B cell (primary cell): ENCODE data around the gene TTLL5. TPM values are rescaled to one million over a fixed set of nuclear protein-coding genes. Genes with fewer than 3 reads are reported as not detected.

ENCODE experiments used
- ATAC-seq: fragments of 200-7000 bp; cut with Tn5 transposase; one replicate; pipeline ENCODE4 v1.10.0; 2021; ENCODE audit warnings: low read depth, mild to moderate bottlenecking, moderate number of reproducible peaks, moderate library complexity
- CTCF ChIA-PET: fragments of 350-600 bp; sonication (Branson Sonifier 250); formaldehyde crosslinking; loops from one replicate; lab custom pipeline; 2021; ENCODE audit warnings: antibody characterized with exemption, inconsistent platforms; lab: Charles Lee
- POLR2A ChIA-PET: fragments of 350-600 bp; sonication (Branson Sonifier 250); formaldehyde crosslinking; loops from one replicate; lab custom pipeline; 2021; ENCODE audit warnings: antibody characterized with exemption; lab: Charles Lee
- DNase-seq: peaks from one replicate; pipeline ENCODE4 v3.0.0; 2013
- H2AFZ ChIP-seq: 2 replicates; pipeline ENCODE4 v1.6.1; 2012; ENCODE audit warnings: mild to moderate bottlenecking, low read depth, low read length; ENCODE audit not compliant: insufficient read depth, poor library complexity, severe bottlenecking
- H3K27ac ChIP-seq, 2 donors: 1 replicate in 1 of 2; 2 replicates in 1 of 2; pipeline ENCODE4 v1.5.1; 2012 to 2013; ENCODE audit warnings: low read length in 2 of 2, mild to moderate bottlenecking in 2 of 2, moderate library complexity in 1 of 2
- H3K27me3 ChIP-seq, 4 experiments: fragments of 200-600 bp in 1 of 4; sonication (generic) in 1 of 4; replicated peaks in 1 of 4; 1 replicate in 2 of 4; 2 replicates in 2 of 4; pipeline versions ENCODE4 v1.6.1 to v1.7.0; 2013 to 2016; ENCODE audit warnings: low read length in 3 of 4, mild to moderate bottlenecking in 2 of 4, mixed read lengths in 1 of 4, moderate library complexity in 1 of 4; ENCODE audit not compliant: insufficient read depth in 4 of 4, control insufficient read depth in 3 of 4; ENCODE audit errors: control extremely low read depth in 1 of 4
- H3K36me3 ChIP-seq, 2 experiments: replicated peaks in 1 of 2; 1 replicate in 1 of 2; 2 replicates in 1 of 2; pipeline versions ENCODE4 v1.6.1 to v1.7.1; 2013; ENCODE audit warnings: low read length in 1 of 2; ENCODE audit not compliant: insufficient read depth in 2 of 2, control insufficient read depth in 1 of 2; ENCODE audit errors: control extremely low read depth in 1 of 2, extremely low read depth in 1 of 2
- H3K4me1 ChIP-seq, 2 donors: fragments of 200-600 bp in 1 of 2; sonication (generic) in 1 of 2; 1 replicate in 1 of 2; 2 replicates in 1 of 2; pipeline versions ENCODE4 v1.5.1 to v1.6.1; 2013 to 2017; ENCODE audit warnings: low read length in 2 of 2; ENCODE audit not compliant: control insufficient read depth in 2 of 2, insufficient read depth in 2 of 2
- H3K4me2 ChIP-seq: replicated peaks from 2 replicates; pipeline ENCODE3; 2012; ENCODE audit warnings: mild to moderate bottlenecking, low read depth, low read length; ENCODE audit not compliant: poor library complexity, severe bottlenecking
- H3K4me3 ChIP-seq, 5 experiments: fragments of 200-600 bp in 1 of 5; sonication (generic) in 1 of 5; 1 replicate in 3 of 5; 2 replicates in 2 of 5; pipeline versions ENCODE4 v1.5.1 to v1.7.0; 2011 to 2016; ENCODE audit warnings: low read length in 4 of 5, mild to moderate bottlenecking in 4 of 5, low read depth in 2 of 5, control low read depth in 1 of 5, moderate library complexity in 1 of 5; ENCODE audit not compliant: insufficient read depth in 1 of 5; ENCODE audit errors: control extremely low read depth in 1 of 5, extremely low read depth in 1 of 5
- H3K79me2 ChIP-seq: fragments of 200-600 bp; sonication (generic); one replicate; pipeline ENCODE4 v1.6.0; 2016; ENCODE audit warnings: low read length; ENCODE audit not compliant: control insufficient read depth, insufficient read depth
- H3K9ac ChIP-seq: fragments of 200-600 bp; sonication (generic); 2 replicates; pipeline ENCODE4 v1.6.1; 2017; ENCODE audit warnings: mild to moderate bottlenecking, low read length, moderate library complexity
- H3K9me3 ChIP-seq, 3 donors: one replicate each; pipeline versions ENCODE4 v1.6.1 to v1.7.1; 2013; ENCODE audit warnings: low read length in 2 of 3; ENCODE audit not compliant: control insufficient read depth in 2 of 3, insufficient read depth in 1 of 3; ENCODE audit errors: control extremely low read depth in 1 of 3
- H4K20me1 ChIP-seq: 2 replicates; pipeline ENCODE4 v1.6.0; 2012; ENCODE audit warnings: mild to moderate bottlenecking, low read length; ENCODE audit not compliant: insufficient read depth, control insufficient read depth, poor library complexity, severe bottlenecking
- H3K27ac Mint-ChIP-seq: one replicate; pipeline ENCODE4 v1.8.0; 2021; ENCODE audit warnings: mixed read lengths
- H3K27me3 Mint-ChIP-seq: one replicate; pipeline ENCODE4 v1.8.0; 2021; ENCODE audit warnings: mixed read lengths
- H3K4me1 Mint-ChIP-seq: one replicate; pipeline ENCODE4 v1.8.0; 2021; ENCODE audit warnings: mixed read lengths
- H3K4me3 Mint-ChIP-seq: one replicate; pipeline ENCODE4 v1.8.0; 2021; ENCODE audit warnings: mixed read lengths
- H3K9me3 Mint-ChIP-seq: one replicate; pipeline ENCODE4 v1.8.0; 2022; ENCODE audit warnings: mixed read lengths; ENCODE audit not compliant: insufficient read depth
- EZH2 ChIP-seq: IDR thresholded peaks from 2 replicates; pipeline ENCODE4 v1.6.1; 2012; ENCODE audit warnings: borderline replicate concordance, low read depth, mild to moderate bottlenecking, moderate library complexity, low read length; ENCODE audit not compliant: insufficient read depth, poor library complexity, severe bottlenecking
- WGBS: methylation state at CpG from one replicate; pipeline ENCODE4 v1.1.5; 2013; ENCODE audit warnings: missing lambda C conversion rate; ENCODE audit not compliant: insufficient coverage; 5-methylcytosine and 5-hydroxymethylcytosine counted together
- intact Hi-C: fragments of 100-400 bp; cut with micrococcal nuclease; formaldehyde crosslinking; loops from one replicate; pipeline ENCODE4 v1.10.0; 2022
- polyA plus RNA-seq: library from polyadenylated mRNA; depleted of rRNA; stranded (reverse); fragments of >200 nt; gene quantifications from 2 replicates; pipeline ENCODE4 v1.2.3, GENCODE V29; 2012
- total RNA-seq, 2 donors: library from RNA; stranded (reverse); fragments of 120-200 nt in 1 of 2; gene quantifications; 1 replicate in 1 of 2; 2 replicates in 1 of 2; pipeline versions ENCODE4 v1.2.3 to v1.2.4, GENCODE V29; 2013 to 2022
- TF ChIP-seq, protein P1 (sequence below): fragments of 200-600 bp; IDR thresholded peaks from one replicate; pipeline ENCODE4 v1.8.0; 2022; ENCODE audit warnings: antibody characterized with exemption, mild to moderate bottlenecking

The TTLL5 gene
- total and polyA plus RNA-seq, 2 donors (not counting 1 experiment from before 2014, with no cell fraction given) = 10.9 to 50.9 TPM

DNA sequence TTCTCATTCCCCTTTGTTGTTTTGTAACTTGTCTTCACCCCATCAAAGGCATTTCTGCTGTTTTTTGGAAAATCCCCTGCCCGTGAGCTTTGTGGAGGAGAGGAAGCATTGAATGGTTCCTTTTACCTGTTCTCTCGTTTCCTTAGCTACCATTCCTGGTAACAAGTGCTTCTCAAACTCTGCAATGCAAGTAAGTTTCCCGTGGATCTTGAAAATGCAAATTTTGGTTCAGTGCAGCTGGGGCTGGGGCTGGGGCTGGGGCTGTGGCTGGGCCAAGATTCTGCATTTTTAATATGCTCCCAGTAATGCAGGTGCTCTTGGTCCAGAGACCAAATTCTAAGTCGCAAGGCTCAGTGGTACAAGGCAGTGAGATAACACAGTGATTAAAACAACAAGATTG is 151.6 kb downstream of the TTLL5 start:
- CTCF ChIA-PET = no interaction called here
- no peaks in the 10 kb centered on the region for H3K79me2 ChIP-seq
- no peaks in the 10 kb centered on the region for H3K4me1 Mint-ChIP-seq
- H4K20me1 ChIP-seq = no peaks in the 10 kb centered on the region
- DNase-seq (no peak), ATAC-seq (no peak)
- H3K9ac ChIP-seq = no peak overlapping the region
- no peak for TF ChIP-seq EZH2
- TF ChIP-seq, protein P1, sequence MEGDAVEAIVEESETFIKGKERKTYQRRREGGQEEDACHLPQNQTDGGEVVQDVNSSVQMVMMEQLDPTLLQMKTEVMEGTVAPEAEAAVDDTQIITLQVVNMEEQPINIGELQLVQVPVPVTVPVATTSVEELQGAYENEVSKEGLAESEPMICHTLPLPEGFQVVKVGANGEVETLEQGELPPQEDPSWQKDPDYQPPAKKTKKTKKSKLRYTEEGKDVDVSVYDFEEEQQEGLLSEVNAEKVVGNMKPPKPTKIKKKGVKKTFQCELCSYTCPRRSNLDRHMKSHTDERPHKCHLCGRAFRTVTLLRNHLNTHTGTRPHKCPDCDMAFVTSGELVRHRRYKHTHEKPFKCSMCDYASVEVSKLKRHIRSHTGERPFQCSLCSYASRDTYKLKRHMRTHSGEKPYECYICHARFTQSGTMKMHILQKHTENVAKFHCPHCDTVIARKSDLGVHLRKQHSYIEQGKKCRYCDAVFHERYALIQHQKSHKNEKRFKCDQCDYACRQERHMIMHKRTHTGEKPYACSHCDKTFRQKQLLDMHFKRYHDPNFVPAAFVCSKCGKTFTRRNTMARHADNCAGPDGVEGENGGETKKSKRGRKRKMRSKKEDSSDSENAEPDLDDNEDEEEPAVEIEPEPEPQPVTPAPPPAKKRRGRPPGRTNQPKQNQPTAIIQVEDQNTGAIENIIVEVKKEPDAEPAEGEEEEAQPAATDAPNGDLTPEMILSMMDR = no peak
- no peak overlapping the region for H3K4me3 ChIP-seq
- no peaks in the 10 kb centered on the region for H3K9me3 ChIP-seq
- intact Hi-C loops = no loop called here
- H2AFZ ChIP-seq = no peak overlapping the region
- H3K27ac Mint-ChIP-seq = no peak overlapping the region
- H3K27me3 Mint-ChIP-seq = no peaks in the 10 kb centered on the region
- H3K4me1 ChIP-seq = no peaks in the 10 kb centered on the region
- H3K27ac ChIP-seq = no peak overlapping the region
- WGBS = 77% methylated on average over 2 of the region's 4 CpGs
- no peaks in the 10 kb centered on the region for H3K27me3 ChIP-seq
- POLR2A ChIA-PET = no interaction called here
- H3K4me3 Mint-ChIP-seq = no peak overlapping the region
- H3K4me2 ChIP-seq = no peak overlapping the region
- no peaks in the 10 kb centered on the region for H3K9me3 Mint-ChIP-seq
- H3K36me3 ChIP-seq = no peaks in the 10 kb centered on the region

DNA sequence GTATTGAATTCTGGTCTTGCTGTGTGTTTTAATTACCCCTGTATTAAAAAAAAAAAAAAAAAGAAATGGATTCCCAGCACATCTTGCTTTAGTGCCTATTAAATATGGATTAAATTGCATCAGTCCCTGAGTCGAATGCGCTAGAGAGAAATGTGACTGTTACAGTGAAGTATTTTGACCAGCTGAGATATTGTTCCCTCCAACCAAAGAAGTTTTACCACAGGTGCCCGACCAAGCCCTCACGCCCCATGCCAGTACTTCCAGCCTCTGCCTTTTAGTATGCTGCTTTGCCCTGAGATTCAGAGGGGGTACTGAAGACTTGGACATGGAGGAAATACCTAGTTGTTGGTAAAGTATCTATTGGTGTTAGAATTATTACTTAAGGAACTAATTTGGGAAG is 159.7 kb downstream of the TTLL5 start:
- TF ChIP-seq, protein P1 = no peak
- TF ChIP-seq EZH2 = no peak
- Mint-ChIP-seq H3K4me1 (peaks cover 2% of the 10 kb centered on the region), H3K27ac (no peak overlapping the region), H3K9me3 (no peaks in the 10 kb centered on the region), H3K27me3 (no peaks in the 10 kb centered on the region), H3K4me3 (no peak overlapping the region)
- no peak overlapping the region for H3K27ac ChIP-seq
- H2AFZ ChIP-seq = no peak overlapping the region
- H3K4me1 ChIP-seq = no peaks in the 10 kb centered on the region
- H4K20me1 ChIP-seq = no peaks in the 10 kb centered on the region
- no peak overlapping the region for H3K4me3 ChIP-seq
- H3K9me3 ChIP-seq = no peaks in the 10 kb centered on the region
- CTCF ChIA-PET = no interaction called here
- no peak for ATAC-seq
- 100% methylated on average over 2 of the region's 4 CpGs for WGBS
- no peaks in the 10 kb centered on the region for H3K27me3 ChIP-seq
- no peak for DNase-seq
- H3K4me2 ChIP-seq = no peak overlapping the region
- H3K79me2 ChIP-seq = no peaks in the 10 kb centered on the region
- no peak overlapping the region for H3K9ac ChIP-seq
- intact Hi-C loops = no loop called here
- POLR2A ChIA-PET = no interaction called here
- peaks cover 0 to 6% of the 10 kb centered on the region in 2 experiments for H3K36me3 ChIP-seq
